PC-9 (cell line): ENCODE results near the gene HYDIN.

ENCODE experiments used
- CTCF ChIP-seq: fragments of 200-600 bp; sonication (generic); conservative IDR thresholded peaks from 2 replicates; pipeline ENCODE4 v1.6.1; 2017; ENCODE audit warnings: mixed run types, antibody characterized with exemption, mild to moderate bottlenecking, moderate library complexity
- EZH2 ChIP-seq: fragments of 200-600 bp; sonication (generic); IDR thresholded peaks from 2 replicates; pipeline ENCODE4 v1.8.0; 2017; ENCODE audit warnings: antibody characterized with exemption, low read depth

- TF ChIP-seq EZH2 (no peak), CTCF (no peak)
Measured at GRCh38 chr16:70768203-70768580, 462.3 kb downstream of the HYDIN start.
